Skeletal muscle cell (primary cell): ENCODE results near the gene CDH12.
A peak's percentile ranks its signal among the peaks of the same experiment; 100 is the strongest.

Source experiments
- DNase-seq: peaks from one replicate; pipeline ENCODE4 v3.0.0-alpha.2; 2010; ENCODE audit warnings: low read depth
- H3K4me3 ChIP-seq: 2 replicates; pipeline ENCODE4 v1.5.1; 2011; ENCODE audit warnings: low read depth, mild to moderate bottlenecking, control low read depth, low read length, moderate library complexity

Gene CDH12

DNA sequence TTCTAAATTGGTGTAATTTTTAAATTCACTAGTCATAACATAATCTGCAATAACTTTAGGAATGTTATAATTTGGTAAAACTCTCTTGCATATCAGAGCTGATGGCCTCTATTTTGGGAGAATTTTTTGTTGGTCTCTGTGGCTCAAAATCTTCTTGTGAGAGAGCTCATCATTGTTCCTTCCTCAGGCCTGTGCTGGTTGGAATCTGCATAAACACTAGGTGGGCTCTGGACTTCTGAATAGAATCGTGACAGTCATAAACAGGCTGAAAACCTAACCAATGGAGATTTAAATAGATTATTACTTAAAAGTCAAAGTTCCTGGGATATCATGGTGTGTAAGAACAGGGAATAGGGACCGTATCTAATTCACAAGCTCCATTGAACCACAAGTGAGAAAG is 1129.6 kb downstream of the CDH12 start:
- H3K4me3 ChIP-seq: no peak overlapping the region

DNA sequence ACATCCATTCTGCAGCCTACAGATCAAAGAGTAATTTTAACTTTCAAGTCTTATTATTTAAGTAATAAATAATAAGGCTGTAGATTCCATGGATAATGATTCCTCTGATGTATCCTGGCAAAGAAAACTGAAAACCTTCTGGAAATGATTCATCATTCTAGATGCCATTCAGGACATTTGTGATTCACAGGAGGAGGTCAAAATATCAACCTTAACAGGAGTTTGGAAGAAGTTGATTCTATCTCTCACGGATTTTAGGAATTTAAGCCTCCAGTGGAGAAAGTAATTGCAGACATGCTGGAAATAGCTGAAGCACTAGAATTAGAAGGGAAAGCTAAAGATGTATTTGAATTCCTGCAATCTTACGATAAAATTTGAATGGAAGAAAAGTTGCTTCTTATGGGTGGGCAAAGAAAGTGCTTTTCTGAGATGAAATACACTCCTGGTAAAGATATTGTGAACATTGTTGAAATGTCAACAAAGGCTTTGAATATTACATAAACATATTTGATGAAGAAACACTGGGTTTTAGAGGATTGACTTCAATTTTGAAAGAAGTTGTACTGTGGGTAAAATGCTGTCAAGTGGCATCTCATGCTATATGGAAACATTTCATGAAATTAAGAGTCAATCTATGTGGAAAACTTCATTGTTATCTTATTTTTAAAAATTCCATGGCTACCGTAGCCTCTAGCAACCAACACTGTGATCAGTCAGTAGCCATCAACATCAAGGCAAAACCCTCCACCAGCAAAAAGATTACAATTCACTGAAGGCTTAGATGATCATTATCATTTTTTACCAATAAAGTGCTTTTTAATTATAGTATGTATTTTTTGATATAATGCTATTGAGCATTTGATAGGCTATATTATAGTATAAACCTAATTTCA is 1141.0 kb downstream of the CDH12 start:
- no peak overlapping the region for H3K4me3 ChIP-seq
- DNase-seq: peak; percentile 20

More for the DNA sequence above, 1129.6 kb downstream of the CDH12 start:
- DNase-seq: no peak

DNA sequence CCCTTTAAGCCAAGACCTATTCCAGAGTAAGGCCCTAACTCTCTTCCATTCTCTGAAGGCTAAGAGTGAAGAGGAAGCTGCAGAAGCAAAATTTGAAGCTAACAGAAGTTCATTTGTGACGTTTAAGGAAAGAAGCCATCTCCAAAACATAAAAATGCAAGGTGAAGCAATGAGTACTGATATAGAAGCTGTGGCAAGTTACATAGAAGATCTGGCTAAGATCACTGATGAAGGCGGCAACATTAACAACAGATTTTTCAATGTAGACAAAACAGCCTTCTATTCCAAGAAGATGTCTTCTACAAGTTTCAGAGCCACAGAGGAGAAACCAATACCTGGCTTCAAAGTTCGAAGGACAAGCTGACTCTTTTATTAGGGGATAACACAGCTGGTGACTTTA is 1143.4 kb downstream of the CDH12 start:
- H3K4me3 ChIP-seq: no peak overlapping the region
- DNase-seq: no peak

DNA sequence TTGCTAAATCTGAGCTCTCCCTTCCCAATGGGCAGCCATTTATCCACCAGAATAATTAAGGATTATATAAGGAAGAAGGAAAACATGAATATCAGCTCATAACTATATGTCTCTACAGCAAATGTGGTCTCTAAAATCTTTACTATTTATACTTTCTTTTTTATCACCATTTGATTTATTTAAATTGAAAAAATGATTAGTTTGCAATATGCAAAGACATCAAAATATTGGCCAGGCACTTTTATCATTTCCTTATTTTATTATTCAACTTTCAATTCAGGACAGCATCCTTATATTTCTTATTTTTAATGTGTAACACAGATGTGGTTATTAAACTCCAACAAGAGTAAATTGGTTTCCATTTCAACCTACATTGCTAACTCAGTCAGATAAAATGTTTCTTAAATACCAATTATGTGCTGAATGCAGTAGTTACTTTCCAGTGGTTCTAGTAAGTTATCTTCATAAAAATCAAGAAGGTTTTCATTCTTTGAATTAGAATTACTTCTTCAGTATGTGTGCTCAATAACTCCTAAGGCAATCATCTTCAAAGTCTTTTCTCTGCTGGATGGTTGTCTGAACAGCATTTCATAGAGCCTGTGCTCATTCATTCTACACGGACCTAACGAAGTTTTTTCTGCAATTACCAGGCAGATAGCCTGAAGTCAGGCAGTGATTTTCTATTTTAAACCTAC is 1148.0 kb downstream of the CDH12 start:
- no peak overlapping the region for H3K4me3 ChIP-seq
- DNase-seq: no peak

DNA sequence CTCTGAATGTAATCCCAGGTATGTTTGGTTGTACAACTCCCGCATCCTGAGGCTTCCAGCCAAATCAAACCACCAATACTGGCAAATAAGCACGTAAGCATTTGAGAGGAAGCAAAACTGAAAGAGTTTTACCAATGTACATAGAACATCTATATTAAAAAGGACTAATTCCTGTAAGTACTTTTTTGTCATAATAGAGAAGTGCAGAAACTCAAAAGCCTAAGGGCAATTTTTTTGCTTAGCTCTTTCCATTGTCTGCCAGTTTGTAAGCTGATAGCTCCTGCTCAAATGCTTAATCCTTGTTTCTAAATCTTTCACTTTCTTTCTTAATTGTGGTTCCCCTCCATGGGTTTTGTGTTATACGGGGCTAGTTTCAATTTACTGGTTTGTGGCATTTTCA is 1151.8 kb downstream of the CDH12 start:
- no peak for DNase-seq
- no peak overlapping the region for H3K4me3 ChIP-seq
